ENCODE measurements around the gene C1QTNF8.

GRCh38 chr16:1070864-1071408 is 25.1 kb downstream of the C1QTNF8 start:
- TF ChIP-seq CTCF (IDR thresholded peaks at IDR 0.05; ENCODE audit: low read depth, low read length) = no peak
- TF ChIP-seq EZH2phosphoT487 (IDR thresholded peaks at IDR 0.05; ENCODE audit: low read depth) = no peak

All from OCI-LY3 (cell line).